Measurements from ENCODE around the gene COMMD7.

Gene COMMD7

DNA sequence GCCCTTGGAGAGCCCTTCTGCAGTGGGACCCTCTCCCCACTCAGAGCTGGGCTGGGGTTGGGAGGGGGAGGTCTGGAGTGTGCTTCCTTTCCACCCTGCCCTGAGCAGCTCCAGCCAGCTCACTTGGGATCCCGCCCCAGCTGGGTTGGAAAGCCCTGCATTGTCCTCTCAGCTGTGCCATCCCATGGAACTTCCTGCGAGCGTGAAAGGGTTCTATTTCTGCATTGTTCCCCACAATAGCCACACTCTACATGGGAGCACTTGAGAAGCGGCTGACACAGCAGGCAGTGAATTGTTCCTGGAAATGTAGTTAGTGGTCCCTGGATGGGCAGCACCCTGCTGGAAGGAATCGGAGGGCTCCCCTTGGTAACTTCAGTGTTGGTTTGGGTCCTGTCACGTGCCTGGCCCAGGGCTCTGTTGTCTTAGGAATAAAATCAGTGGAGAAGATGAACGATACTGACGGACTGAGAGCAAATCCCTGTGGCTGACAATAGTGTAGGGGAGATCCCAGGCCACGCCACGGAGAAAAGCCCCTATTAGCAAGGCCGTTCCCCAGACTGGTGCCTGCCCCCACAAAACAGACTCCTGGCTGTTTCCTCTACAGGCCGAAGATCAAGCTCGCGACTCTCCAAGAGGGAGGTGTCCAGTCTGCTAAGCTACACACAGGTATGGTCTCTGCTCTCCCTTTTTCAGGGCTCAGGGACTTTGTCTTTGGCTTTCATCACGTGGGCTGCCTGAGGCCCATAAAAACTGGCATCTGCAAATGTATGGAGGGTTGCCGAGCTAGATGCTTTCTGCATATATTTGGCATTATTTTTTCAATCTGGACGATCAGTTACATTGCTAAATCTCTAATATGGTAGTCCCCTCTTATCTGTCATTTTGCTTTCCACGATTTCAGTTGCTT lies 37.7 kb upstream of the COMMD7 start:
- Histone ChIP-seq H3K27ac (ENCODE audit: low read depth, low read length) (no peak overlapping the region), H3K14ac (ENCODE audit: low read length) (no peak overlapping the region), H3K79me1 (ENCODE audit: low read length) (peaks cover 2% of the 10 kb centered on the region), H3K9ac (ENCODE audit: low read length) (no peak overlapping the region), H3K18ac (ENCODE audit: low read length) (no peak overlapping the region), H3K23ac (ENCODE audit: low read length) (no peak overlapping the region), H3K4ac (ENCODE audit: low read depth, low read length) (no peak overlapping the region), H3K4me1 (ENCODE audit: control insufficient read depth in 1 of 2, insufficient read depth in 2 of 2, low read length in 2 of 2) (peaks cover 7 to 12% of the 10 kb centered on the region in 2 experiments), H2BK120ac (ENCODE audit: insufficient read depth, low read length, poor library complexity) (no peak overlapping the region), H3K79me2 (ENCODE audit: control insufficient read depth, insufficient read depth, low read length, poor library complexity) (peaks cover 8% of the 10 kb centered on the region), H2BK12ac (ENCODE audit: low read length) (no peak overlapping the region), H2BK5ac (ENCODE audit: low read depth, low read length, poor library complexity) (no peak overlapping the region), H2AFZ (ENCODE audit: insufficient read depth, low read length, poor library complexity) (no peak overlapping the region), H3K27me3 (ENCODE audit: insufficient read depth, low read length) (no peaks in the 10 kb centered on the region), H3K9me3 (ENCODE audit: insufficient read depth, low read depth, low read length) (peaks cover 2% of the 10 kb centered on the region), H3K36me3 (ENCODE audit: control insufficient read depth in 1 of 2, insufficient read depth in 2 of 2, low read length in 2 of 2) (peaks cover 32% of the 10 kb centered on the region in 2 experiments), H3K4me3 (ENCODE audit: low read depth, low read length) (no peak overlapping the region), H4K12ac (ENCODE audit: low read depth, low read length) (peak overlapping the region; percentile 7), H4K8ac (ENCODE audit: low read depth, low read length) (no peak overlapping the region), H4K91ac (ENCODE audit: low read depth, low read length) (no peak overlapping the region), H3K4me2 (ENCODE audit: low read length) (no peak overlapping the region), H2AK5ac (ENCODE audit: low read length) (no peak overlapping the region)
- WGBS (ENCODE audit: extremely low coverage, insufficient coverage, insufficient read length): no CpG with 5 or more reads among the region's 18 CpGs
- DNase-seq: no peak

- Histone ChIP-seq H2BK12ac (ENCODE audit: low read length) (no peak overlapping the region), H3K27me3 (ENCODE audit: insufficient read depth, low read length) (no peaks in the 10 kb centered on the region), H2BK120ac (ENCODE audit: insufficient read depth, low read length, poor library complexity) (no peak overlapping the region), H3K14ac (ENCODE audit: low read length) (no peak overlapping the region), H3K23ac (ENCODE audit: low read length) (no peak overlapping the region), H4K12ac (ENCODE audit: low read depth, low read length) (no peak overlapping the region), H4K8ac (ENCODE audit: low read depth, low read length) (no peak overlapping the region), H3K4ac (ENCODE audit: low read depth, low read length) (no peak overlapping the region), H3K9ac (ENCODE audit: low read length) (no peak overlapping the region), H3K36me3 (ENCODE audit: control insufficient read depth in 1 of 2, insufficient read depth in 2 of 2, low read length in 2 of 2) (peaks cover 27 to 35% of the 10 kb centered on the region in 2 experiments), H4K91ac (ENCODE audit: low read depth, low read length) (no peak overlapping the region), H3K79me2 (ENCODE audit: control insufficient read depth, insufficient read depth, low read length, poor library complexity) (peaks cover 10% of the 10 kb centered on the region), H2AFZ (ENCODE audit: insufficient read depth, low read length, poor library complexity) (no peak overlapping the region), H3K18ac (ENCODE audit: low read length) (no peak overlapping the region), H3K9me3 (ENCODE audit: insufficient read depth, low read depth, low read length) (peaks cover 2% of the 10 kb centered on the region), H3K79me1 (ENCODE audit: low read length) (peaks cover 2% of the 10 kb centered on the region), H2BK5ac (ENCODE audit: low read depth, low read length, poor library complexity) (no peak overlapping the region), H3K4me3 (ENCODE audit: low read depth, low read length) (no peak overlapping the region), H2AK5ac (ENCODE audit: low read length) (no peak overlapping the region), H3K27ac (ENCODE audit: low read depth, low read length) (no peak overlapping the region), H3K4me1 (ENCODE audit: control insufficient read depth in 1 of 2, insufficient read depth in 2 of 2, low read length in 2 of 2) (peaks cover 7 to 14% of the 10 kb centered on the region in 2 experiments), H3K4me2 (ENCODE audit: low read length) (no peak overlapping the region)
- no peak for DNase-seq
- no CpG with 5 or more reads among the region's 16 CpGs for WGBS (ENCODE audit: extremely low coverage, insufficient coverage, insufficient read length)
Observed at GRCh38 chr20:32780278-32780677, 37.0 kb upstream of the COMMD7 start.

- H4K91ac ChIP-seq (ENCODE audit: low read depth, low read length): no peak overlapping the region
- DNase-seq: no peak
- H3K14ac ChIP-seq (ENCODE audit: low read length): no peak overlapping the region
- peaks cover 7 to 14% of the 10 kb centered on the region in 2 experiments for H3K4me1 ChIP-seq (ENCODE audit: control insufficient read depth in 1 of 2, insufficient read depth in 2 of 2, low read length in 2 of 2)
- peaks cover 2% of the 10 kb centered on the region for H3K9me3 ChIP-seq (ENCODE audit: insufficient read depth, low read depth, low read length)
- H4K8ac ChIP-seq (ENCODE audit: low read depth, low read length): no peak overlapping the region
- H2BK5ac ChIP-seq (ENCODE audit: low read depth, low read length, poor library complexity): no peak overlapping the region
- peaks cover 2% of the 10 kb centered on the region for H3K79me1 ChIP-seq (ENCODE audit: low read length)
- peaks cover 22 to 29% of the 10 kb centered on the region in 2 experiments for H3K36me3 ChIP-seq (ENCODE audit: control insufficient read depth in 1 of 2, insufficient read depth in 2 of 2, low read length in 2 of 2)
- H2BK12ac ChIP-seq (ENCODE audit: low read length): no peak overlapping the region
- peaks cover 10% of the 10 kb centered on the region for H3K79me2 ChIP-seq (ENCODE audit: control insufficient read depth, insufficient read depth, low read length, poor library complexity)
- H2AK5ac ChIP-seq (ENCODE audit: low read length): no peak overlapping the region
- H3K23ac ChIP-seq (ENCODE audit: low read length): no peak overlapping the region
- no CpG with 5 or more reads among the region's 10 CpGs for WGBS (ENCODE audit: extremely low coverage, insufficient coverage, insufficient read length)
- no peak overlapping the region for H2BK120ac ChIP-seq (ENCODE audit: insufficient read depth, low read length, poor library complexity)
- no peak overlapping the region for H3K27ac ChIP-seq (ENCODE audit: low read depth, low read length)
- H3K4me3 ChIP-seq (ENCODE audit: low read depth, low read length): no peak overlapping the region
- H3K9ac ChIP-seq (ENCODE audit: low read length): no peak overlapping the region
- H3K27me3 ChIP-seq (ENCODE audit: insufficient read depth, low read length): no peaks in the 10 kb centered on the region
- no peak overlapping the region for H2AFZ ChIP-seq (ENCODE audit: insufficient read depth, low read length, poor library complexity)
- no peak overlapping the region for H3K18ac ChIP-seq (ENCODE audit: low read length)
- no peak overlapping the region for H3K4me2 ChIP-seq (ENCODE audit: low read length)
- no peak overlapping the region for H4K12ac ChIP-seq (ENCODE audit: low read depth, low read length)
- H3K4ac ChIP-seq (ENCODE audit: low read depth, low read length): no peak overlapping the region
Observed at GRCh38 chr20:32779500-32780211, 36.4 kb upstream of the COMMD7 start.

DNA sequence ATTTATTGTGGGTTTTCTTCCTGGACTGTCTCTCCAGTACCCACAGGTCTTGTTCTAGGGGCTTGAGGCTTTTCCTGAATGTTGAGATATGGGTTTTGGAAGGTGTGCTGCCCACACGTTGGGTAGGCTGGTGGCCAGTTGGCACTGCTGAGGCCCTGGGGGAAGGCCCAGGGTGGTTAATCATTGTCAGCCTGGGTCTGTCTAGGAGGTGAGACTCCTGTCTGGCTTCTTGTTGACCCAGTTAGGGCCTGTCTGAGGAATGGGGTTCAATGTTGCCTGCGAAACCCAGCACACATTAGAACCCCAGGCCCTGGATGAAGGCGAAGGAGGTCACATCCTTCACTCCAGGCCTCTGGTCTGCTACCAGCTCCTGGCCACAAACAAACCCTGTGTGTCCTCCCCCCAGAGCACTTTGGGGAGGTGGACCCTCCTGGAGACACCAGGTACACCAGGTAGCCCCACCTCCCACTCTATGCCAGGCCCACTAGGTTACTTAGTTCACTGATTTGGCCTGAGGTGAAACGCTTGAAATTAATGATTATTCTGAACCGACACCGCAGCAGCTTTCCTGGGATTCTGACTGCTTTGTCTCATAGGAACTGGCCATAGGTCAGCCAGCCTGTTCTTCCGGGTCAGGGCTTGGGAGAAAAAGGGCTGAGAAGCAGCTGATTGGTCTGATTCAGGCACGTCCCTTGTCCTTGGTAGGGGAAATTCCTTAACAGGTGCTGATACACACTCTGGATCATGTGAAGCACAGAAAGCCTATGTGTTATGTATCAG lies 34.1 kb upstream of the COMMD7 start:
- H3K9me3 ChIP-seq (ENCODE audit: insufficient read depth, low read depth, low read length): no peaks in the 10 kb centered on the region
- no peak for DNase-seq
- peak overlapping the region; percentile 34 for H3K4ac ChIP-seq (ENCODE audit: low read depth, low read length)
- peaks cover 13 to 22% of the 10 kb centered on the region in 2 experiments for H3K36me3 ChIP-seq (ENCODE audit: control insufficient read depth in 1 of 2, insufficient read depth in 2 of 2, low read length in 2 of 2)
- H2BK12ac ChIP-seq (ENCODE audit: low read length): peak overlapping the region; percentile 9
- H2AFZ ChIP-seq (ENCODE audit: insufficient read depth, low read length, poor library complexity): no peak overlapping the region
- H2BK120ac ChIP-seq (ENCODE audit: insufficient read depth, low read length, poor library complexity): no peak overlapping the region
- peak overlapping the region; percentile 16 for H3K18ac ChIP-seq (ENCODE audit: low read length)
- H2BK5ac ChIP-seq (ENCODE audit: low read depth, low read length, poor library complexity): no peak overlapping the region
- H4K91ac ChIP-seq (ENCODE audit: low read depth, low read length): peak overlapping the region; percentile 10
- peaks cover 2% of the 10 kb centered on the region for H3K79me1 ChIP-seq (ENCODE audit: low read length)
- H3K27me3 ChIP-seq (ENCODE audit: insufficient read depth, low read length): no peaks in the 10 kb centered on the region
- H3K4me1 ChIP-seq (ENCODE audit: control insufficient read depth in 1 of 2, insufficient read depth in 2 of 2, low read length in 2 of 2): peaks cover 7 to 14% of the 10 kb centered on the region in 2 experiments
- H3K4me2 ChIP-seq (ENCODE audit: low read length): no peak overlapping the region
- no peak overlapping the region for H3K27ac ChIP-seq (ENCODE audit: low read depth, low read length)
- no peak overlapping the region for H3K9ac ChIP-seq (ENCODE audit: low read length)
- no peak overlapping the region for H4K8ac ChIP-seq (ENCODE audit: low read depth, low read length)
- no peak overlapping the region for H3K4me3 ChIP-seq (ENCODE audit: low read depth, low read length)
- no CpG with 5 or more reads among the region's 8 CpGs for whole genome bisulfite sequencing (ENCODE audit: extremely low coverage, insufficient coverage, insufficient read length)
- no peak overlapping the region for H2AK5ac ChIP-seq (ENCODE audit: low read length)
- H3K23ac ChIP-seq (ENCODE audit: low read length): no peak overlapping the region
- H3K79me2 ChIP-seq (ENCODE audit: control insufficient read depth, insufficient read depth, low read length, poor library complexity): peaks cover 14% of the 10 kb centered on the region
- H4K12ac ChIP-seq (ENCODE audit: low read depth, low read length): no peak overlapping the region
- H3K14ac ChIP-seq (ENCODE audit: low read length): peak overlapping the region; percentile 1
